Peyer's patch (tissue), 4 donors: ENCODE measurements around the gene EMCN.

ENCODE experiments used
- CTCF ChIP-seq, 6 experiments: fragments of 450-650 bp in 4 of 6; fragments of 200-600 bp in 2 of 6; sonication (generic) in 1 of 6; IDR thresholded peaks; one replicate each; pipeline ENCODE4 v1.5.1; 2017 to 2019; ENCODE audit warnings: antibody characterized with exemption in 6 of 6, mild to moderate bottlenecking in 3 of 6, moderate library complexity in 1 of 6
- POLR2A ChIP-seq, 2 donors: fragments of 450-650 bp; IDR thresholded peaks; one replicate each; pipeline ENCODE4 v1.5.1; 2017; ENCODE audit warnings: antibody characterized with exemption in 2 of 2, mild to moderate bottlenecking in 2 of 2, moderate library complexity in 2 of 2

- TF ChIP-seq CTCF (IDR thresholded peaks at IDR 0.05) (no peak), POLR2A (IDR thresholded peaks at IDR 0.05) (no peak)
Measured at GRCh38 chr4:100367451-100367850, 150.4 kb downstream of the EMCN start.
